Natural killer cell (primary cell): Measurements from ENCODE around the gene CACNA1D. TPM values are rescaled to one million over a fixed set of nuclear protein-coding genes. Genes with fewer than 3 reads are reported as not detected.

ENCODE experiments used
- ATAC-seq, 3 donors: fragments of 150-1000 bp in 2 of 3; fragments of 200-7000 bp in 1 of 3; cut with Tn5 transposase; 1 replicate in 1 of 3; 2 replicates in 2 of 3; pipeline ENCODE4 v1.10.0; 2021; ENCODE audit warnings: mild to moderate bottlenecking in 2 of 3, moderate library complexity in 2 of 3
- DNase-seq, 2 donors: peaks; one replicate each; pipeline versions ENCODE4 v3.0.0 to v3.0.0-alpha.2; 2013 to 2021; ENCODE audit warnings: mixed read lengths in 1 of 2
- H3K27ac ChIP-seq: one replicate; pipeline ENCODE4 v1.5.1; 2013; ENCODE audit warnings: mild to moderate bottlenecking, low read length
- H3K27me3 ChIP-seq: one replicate; pipeline ENCODE4 v1.6.1; 2013; ENCODE audit warnings: low read length; ENCODE audit not compliant: control insufficient read depth, insufficient read depth
- H3K36me3 ChIP-seq: one replicate; pipeline ENCODE4 v1.6.1; 2013; ENCODE audit warnings: low read length; ENCODE audit not compliant: control insufficient read depth, insufficient read depth
- H3K4me1 ChIP-seq: one replicate; pipeline ENCODE4 v1.6.1; 2013; ENCODE audit warnings: low read length; ENCODE audit not compliant: control insufficient read depth, insufficient read depth
- H3K4me3 ChIP-seq: one replicate; pipeline ENCODE4 v1.5.1; 2013; ENCODE audit warnings: low read length
- H3K9me3 ChIP-seq: one replicate; pipeline ENCODE4 v1.6.1; 2013; ENCODE audit warnings: low read length; ENCODE audit not compliant: control insufficient read depth, insufficient read depth
- H3K27ac Mint-ChIP-seq, 2 donors: one replicate each; pipeline ENCODE4 v1.8.0; 2022; ENCODE audit warnings: mild to moderate bottlenecking in 2 of 2, mixed read lengths in 2 of 2, moderate library complexity in 1 of 2
- H3K27me3 Mint-ChIP-seq, 2 donors: one replicate each; pipeline ENCODE4 v1.8.0; 2022; ENCODE audit warnings: low read depth in 2 of 2, mixed read lengths in 2 of 2
- H3K36me3 Mint-ChIP-seq: one replicate; pipeline ENCODE4 v1.8.0; 2022; ENCODE audit warnings: mixed read lengths
- H3K4me1 Mint-ChIP-seq, 2 donors: one replicate each; pipeline ENCODE4 v1.8.0; 2022; ENCODE audit warnings: mixed read lengths in 2 of 2
- H3K4me3 Mint-ChIP-seq: one replicate; pipeline ENCODE4 v1.8.0; 2022; ENCODE audit warnings: mild to moderate bottlenecking, moderate library complexity, mixed read lengths
- H3K9me3 Mint-ChIP-seq, 2 donors: one replicate each; pipeline ENCODE4 v1.8.0; 2022; ENCODE audit warnings: mixed read lengths in 2 of 2
- CTCF ChIP-seq: fragments of 200-600 bp; IDR thresholded peaks from one replicate; pipeline ENCODE4 v1.8.0; 2022; ENCODE audit warnings: antibody characterized with exemption
- WGBS: methylation state at CpG from one replicate; pipeline ENCODE4 v1.1.7; 2013; ENCODE audit warnings: missing lambda C conversion rate; ENCODE audit not compliant: insufficient coverage; 5-methylcytosine and 5-hydroxymethylcytosine counted together
- intact Hi-C: fragments of 100-400 bp; cut with micrococcal nuclease; formaldehyde crosslinking; loops from one replicate; pipeline ENCODE4 v1.14.2; 2022
- total RNA-seq, 4 donors: library from RNA; stranded (reverse); fragments of 120-200 nt in 1 of 4; gene quantifications; one replicate each; pipeline versions ENCODE4 v1.2.3 to v1.2.4, GENCODE V29; 2013 to 2022

CACNA1D gene
- total RNA-seq, 3 donors from 2014 or later (not counting 1 experiment from before 2014, with no cell fraction given) = 0.54 to 10.1 TPM; not detected in 1

GRCh38 chr3:53704363-53704725 lies 209.9 kb downstream of the CACNA1D start:
- no peak overlapping the region for H3K4me3 ChIP-seq
- H3K4me3 Mint-ChIP-seq = no peak overlapping the region
- no peaks in the 10 kb centered on the region for H3K27me3 ChIP-seq
- no peaks in the 10 kb centered on the region for H3K27me3 Mint-ChIP-seq
- no peak overlapping the region for H3K27ac Mint-ChIP-seq
- no peaks in the 10 kb centered on the region for H3K4me1 Mint-ChIP-seq
- no peak for TF ChIP-seq CTCF
- intact Hi-C loops = no loop called here
- H3K27ac ChIP-seq = no peak overlapping the region
- no peaks in the 10 kb centered on the region for H3K9me3 ChIP-seq
- DNase-seq (no peak), ATAC-seq (no peak)
- H3K9me3 Mint-ChIP-seq = no peaks in the 10 kb centered on the region
- H3K36me3 ChIP-seq = no peaks in the 10 kb centered on the region
- no peaks in the 10 kb centered on the region for H3K4me1 ChIP-seq
- 81% methylated on average over 4 of the region's 4 CpGs for WGBS
- no peaks in the 10 kb centered on the region for H3K36me3 Mint-ChIP-seq

GRCh38 chr3:53705024-53705745 lies 210.8 kb downstream of the CACNA1D start:
- no peak overlapping the region for H3K27ac ChIP-seq
- no peak for TF ChIP-seq CTCF
- Mint-ChIP-seq H3K9me3 (no peaks in the 10 kb centered on the region), H3K27ac (no peak overlapping the region), H3K4me3 (no peak overlapping the region), H3K36me3 (no peaks in the 10 kb centered on the region), H3K4me1 (peaks cover 3 to 4% of the 10 kb centered on the region in 2 donors), H3K27me3 (no peaks in the 10 kb centered on the region)
- 80% methylated on average over 11 of the region's 11 CpGs for WGBS
- ATAC-seq (no peak), DNase-seq (no peak)
- intact Hi-C loops = loop anchor here (5.0 kb wide), 1 partner anchor 593 kb away; no protein-coding TSS in a partner anchor
- H3K36me3 ChIP-seq = no peaks in the 10 kb centered on the region
- no peaks in the 10 kb centered on the region for H3K27me3 ChIP-seq
- H3K4me3 ChIP-seq = no peak overlapping the region
- H3K9me3 ChIP-seq = no peaks in the 10 kb centered on the region
- H3K4me1 ChIP-seq = no peaks in the 10 kb centered on the region

GRCh38 chr3:53705774-53706173 lies 211.4 kb downstream of the CACNA1D start:
- H3K27me3 Mint-ChIP-seq = no peaks in the 10 kb centered on the region

More at GRCh38 chr3:53705774-53706173, 211.4 kb downstream of the CACNA1D start:
- ATAC-seq (no peak), DNase-seq (no peak)
- H3K4me1 Mint-ChIP-seq = peaks cover 4 to 5% of the 10 kb centered on the region in 2 donors
- TF ChIP-seq CTCF = no peak
- no peak overlapping the region for H3K27ac Mint-ChIP-seq
- Histone ChIP-seq H3K27ac (no peak overlapping the region), H3K4me3 (no peak overlapping the region), H3K27me3 (no peaks in the 10 kb centered on the region), H3K9me3 (no peaks in the 10 kb centered on the region), H3K36me3 (no peaks in the 10 kb centered on the region), H3K4me1 (no peaks in the 10 kb centered on the region)
- H3K36me3 Mint-ChIP-seq = no peaks in the 10 kb centered on the region
- WGBS = 50% methylated on average over 4 of the region's 4 CpGs
- intact Hi-C loops = loop anchor here (5.0 kb wide), 1 partner anchor 593 kb away; no protein-coding TSS in a partner anchor
- H3K9me3 Mint-ChIP-seq = no peaks in the 10 kb centered on the region
- no peak overlapping the region for H3K4me3 Mint-ChIP-seq
